Inflammatory macrophage (primary cell): ENCODE results near the gene LRMDA.

Source experiments
- DNase-seq, 2 donors: peaks; one replicate each; pipeline ENCODE4 v3.0.0-alpha.2; 2020 to 2022

The LRMDA gene

DNA sequence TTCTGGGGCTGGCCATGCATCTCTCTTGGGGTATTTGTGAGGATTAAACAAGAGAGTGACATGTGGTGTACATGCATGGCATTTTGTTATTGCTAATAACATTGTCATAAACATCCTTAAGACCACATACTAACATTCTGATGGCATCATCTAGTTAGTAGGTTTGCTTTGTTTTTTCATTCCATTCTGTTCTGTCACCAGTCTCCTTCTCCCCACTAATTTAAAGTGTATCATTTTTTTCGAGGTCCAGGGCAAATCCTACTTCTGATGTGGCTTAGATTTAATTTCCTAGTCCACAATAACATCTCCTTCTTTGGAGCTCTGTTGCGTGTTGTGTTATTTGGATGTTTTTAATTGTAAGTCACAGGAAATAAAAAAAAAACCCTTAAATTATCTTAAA lies 248.1 kb downstream of the LRMDA start:
- DNase-seq, result no peak

DNA sequence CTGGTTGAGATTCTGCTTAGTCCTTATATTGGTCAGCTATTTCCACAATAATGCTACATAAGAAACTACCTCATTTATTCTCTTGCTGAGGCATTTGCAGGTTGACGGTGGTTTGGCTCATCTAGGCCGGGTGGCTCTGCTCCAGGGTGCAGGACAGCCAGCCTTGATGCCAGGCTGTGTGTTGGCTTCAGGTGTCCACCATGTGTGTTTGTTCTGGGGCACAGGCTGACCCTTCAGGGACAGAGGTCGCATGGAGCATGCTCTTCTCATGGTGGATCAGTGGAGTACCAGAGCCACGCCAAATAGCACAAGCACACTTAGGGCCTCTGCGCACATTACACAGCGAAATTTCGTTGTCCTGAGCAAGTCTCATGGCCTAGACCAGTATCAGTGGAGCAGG lies 249.9 kb downstream of the LRMDA start:
- no peak for DNase-seq

DNA sequence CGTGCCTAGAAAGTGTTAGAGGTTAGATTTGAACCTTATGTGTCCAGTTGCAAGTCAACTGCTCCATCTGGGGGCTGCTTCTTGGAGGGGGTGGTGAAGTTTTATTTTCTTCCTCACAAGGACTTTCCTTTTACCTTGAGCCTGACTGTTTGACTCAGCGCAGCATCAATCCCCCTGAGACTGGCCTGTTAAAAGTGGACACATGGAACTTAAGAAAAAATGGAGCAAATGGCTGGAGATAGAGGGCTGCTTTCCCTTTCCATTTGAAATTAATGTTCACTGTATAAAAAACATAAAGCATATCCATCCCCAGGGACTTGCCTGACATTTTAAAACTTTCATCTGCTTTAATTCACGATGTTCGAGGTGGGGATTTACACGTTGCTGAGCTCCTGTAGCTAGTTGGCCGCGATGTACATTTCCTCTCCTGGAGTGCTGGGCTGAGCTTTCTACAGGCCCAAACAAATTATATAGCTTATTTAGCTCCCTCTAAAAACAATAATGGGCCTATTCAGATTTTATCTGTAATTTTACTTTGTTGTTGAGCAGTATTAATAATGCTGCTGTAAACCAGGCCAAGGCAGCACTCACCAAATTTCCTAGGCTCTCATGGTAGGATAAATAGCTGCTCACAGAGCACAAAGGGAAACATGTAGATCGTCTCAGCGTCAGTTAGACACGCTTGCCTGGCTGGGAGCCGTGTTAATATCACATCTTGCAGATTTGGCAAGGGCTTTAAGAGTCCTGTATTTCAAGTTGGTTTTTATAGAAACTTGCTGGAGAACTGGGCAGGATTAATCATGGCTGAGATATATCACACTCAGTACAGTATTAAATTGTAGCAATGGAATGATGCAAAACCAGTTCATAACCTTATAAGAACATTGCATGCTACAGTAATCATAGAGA lies 251.5 kb downstream of the LRMDA start:
- no peak for DNase-seq

DNA sequence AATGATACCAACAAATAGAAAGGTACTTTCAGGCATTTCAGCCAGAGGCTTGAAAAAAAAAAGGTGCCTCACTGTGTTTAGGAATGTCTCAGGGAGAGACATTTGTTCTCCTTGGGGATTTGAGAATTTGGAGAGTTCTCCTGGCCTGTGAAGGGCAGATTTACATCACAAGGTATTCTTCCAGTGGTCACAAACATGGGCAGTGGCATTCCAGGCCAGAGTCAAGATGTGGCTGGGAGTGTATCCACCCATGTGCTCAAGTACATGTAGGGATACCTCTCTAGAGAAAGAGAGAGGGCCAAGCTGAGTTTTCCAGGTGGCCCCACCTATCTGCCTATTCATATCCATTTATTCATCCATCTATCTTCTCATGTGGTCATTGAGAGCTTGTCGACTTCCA lies 253.8 kb downstream of the LRMDA start:
- no peak for DNase-seq

DNA sequence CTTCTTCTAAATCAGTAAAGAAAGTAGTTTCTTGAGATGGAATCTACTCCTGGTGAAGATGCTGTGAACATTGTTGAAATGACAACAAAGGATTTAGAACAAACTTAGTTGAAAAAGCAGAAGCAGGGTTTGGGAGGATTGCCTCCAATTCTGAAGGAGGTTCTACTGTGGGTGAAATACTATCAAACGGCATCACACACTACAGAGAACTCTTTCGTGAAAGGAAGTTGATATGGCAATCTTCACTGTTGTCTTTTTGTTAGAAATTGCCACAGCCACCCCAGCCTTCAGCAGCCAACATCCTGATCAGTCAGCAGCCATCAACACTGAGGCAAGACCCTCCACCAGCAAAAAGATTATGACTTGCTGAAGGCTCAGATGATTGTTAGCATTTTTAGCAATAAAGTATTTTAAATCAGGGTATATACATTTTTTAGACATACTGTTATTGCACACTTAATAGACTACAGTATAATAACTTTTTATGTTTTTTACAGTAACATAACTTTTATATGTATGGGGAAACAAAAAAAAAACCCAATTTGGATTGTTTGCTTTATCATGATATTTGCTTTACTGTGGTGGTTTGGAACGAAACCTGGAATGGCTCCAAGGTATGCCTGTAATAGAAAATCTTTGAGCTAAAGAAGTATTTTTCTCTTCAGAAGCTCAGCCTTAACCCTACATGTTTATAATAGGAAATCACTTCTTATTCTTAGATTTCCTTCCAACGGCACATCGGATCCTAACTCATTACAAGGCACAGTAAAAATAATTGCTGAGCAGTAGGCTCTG lies 257.3 kb downstream of the LRMDA start:
- peak; percentile 60 to 62 for DNase-seq

DNA sequence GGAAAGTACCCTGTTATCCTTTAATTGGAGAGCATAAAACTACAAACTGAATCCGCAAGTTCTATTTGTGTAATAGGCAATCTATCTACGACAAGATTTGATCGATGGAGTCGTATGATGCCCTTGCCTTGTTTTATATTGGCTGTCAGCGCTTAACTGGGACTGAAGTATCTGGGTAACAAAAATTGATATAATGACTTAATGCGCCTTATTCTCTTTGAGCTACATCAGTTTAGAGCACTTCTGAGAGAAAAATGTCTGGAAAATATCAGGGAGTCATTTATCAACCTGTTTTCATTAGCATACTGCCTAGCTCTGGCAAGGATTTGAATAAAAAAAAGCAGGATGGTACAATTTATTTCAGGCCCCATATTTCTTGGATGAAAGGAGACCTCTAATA lies 262.1 kb downstream of the LRMDA start:
- DNase-seq, result no peak

DNA sequence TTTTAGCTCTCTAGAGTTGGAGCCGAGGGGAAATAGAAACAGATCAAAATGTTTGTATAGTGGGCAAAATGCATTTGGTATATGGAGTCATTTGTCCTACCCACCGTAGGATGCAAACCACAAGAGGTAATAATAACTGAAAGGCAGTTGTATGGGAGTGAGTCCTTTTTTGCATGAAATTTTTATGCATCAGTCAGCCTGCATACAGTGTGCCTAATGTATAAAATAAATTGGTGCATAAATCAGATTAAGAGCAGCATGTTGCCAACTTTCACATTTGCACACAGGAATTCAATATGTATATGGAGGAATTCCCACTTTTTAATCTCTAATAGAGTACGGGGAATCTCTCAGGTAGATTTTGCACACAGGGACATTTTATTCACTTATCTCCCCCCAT lies 262.8 kb downstream of the LRMDA start:
- no peak for DNase-seq

DNA sequence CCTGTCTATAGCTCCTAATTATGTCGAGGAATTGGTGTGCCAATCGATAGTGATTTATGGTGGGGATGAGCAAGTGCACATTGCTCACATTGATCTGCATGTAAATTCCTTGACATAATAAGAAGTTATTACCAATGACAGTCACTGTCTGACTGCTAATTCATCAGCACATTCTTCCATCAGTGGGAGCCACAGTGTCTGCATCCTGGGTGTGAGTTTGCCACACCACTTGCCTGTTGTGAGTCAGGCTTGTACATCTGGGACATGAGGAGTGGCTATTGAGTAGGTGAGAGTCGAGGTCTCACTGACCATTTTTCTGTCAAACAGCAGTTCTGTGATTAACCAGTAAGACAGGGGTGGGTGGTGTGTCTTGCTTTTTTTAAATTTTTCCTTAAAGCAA lies 263.4 kb downstream of the LRMDA start:
- no peak for DNase-seq

DNA sequence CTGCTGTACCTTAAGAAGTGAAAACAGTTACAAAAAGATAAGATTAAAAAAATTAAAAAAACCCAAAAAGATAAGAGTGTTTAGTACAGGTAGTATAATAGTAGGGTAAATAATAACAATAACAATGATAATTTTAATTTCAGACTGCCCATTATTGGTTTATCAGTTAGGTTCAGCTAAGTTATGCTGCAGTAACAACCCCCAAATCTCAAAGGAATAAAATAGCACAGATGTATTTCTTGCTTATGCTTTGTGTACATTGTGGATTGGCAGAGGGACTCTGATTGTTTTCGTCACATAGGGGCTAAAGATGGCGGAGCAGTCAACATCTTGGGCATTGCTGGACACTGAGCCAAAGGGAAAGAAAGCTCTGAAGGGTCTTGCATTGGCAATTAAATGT lies 264.6 kb downstream of the LRMDA start:
- no peak for DNase-seq

DNA sequence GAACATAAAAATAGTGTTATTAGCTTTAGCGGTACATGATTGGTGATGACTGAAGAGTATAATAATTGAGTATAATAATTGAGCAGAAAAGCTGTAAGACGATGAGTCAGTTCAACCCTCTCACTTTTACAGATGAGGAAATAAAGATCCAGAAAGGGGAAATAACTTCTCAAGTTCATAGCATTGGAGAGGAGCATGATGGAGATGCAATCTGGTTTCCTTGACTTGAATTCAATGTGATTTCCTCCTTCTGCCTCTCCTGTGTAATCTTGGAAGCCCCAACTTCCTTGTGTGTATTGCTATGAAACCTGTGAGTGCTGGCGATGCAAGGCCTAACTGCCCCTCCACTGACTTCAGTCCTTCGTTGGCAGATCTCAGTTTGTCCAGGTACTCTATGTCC lies 265.1 kb downstream of the LRMDA start:
- DNase-seq, result peak; percentile 63 to 90

DNA sequence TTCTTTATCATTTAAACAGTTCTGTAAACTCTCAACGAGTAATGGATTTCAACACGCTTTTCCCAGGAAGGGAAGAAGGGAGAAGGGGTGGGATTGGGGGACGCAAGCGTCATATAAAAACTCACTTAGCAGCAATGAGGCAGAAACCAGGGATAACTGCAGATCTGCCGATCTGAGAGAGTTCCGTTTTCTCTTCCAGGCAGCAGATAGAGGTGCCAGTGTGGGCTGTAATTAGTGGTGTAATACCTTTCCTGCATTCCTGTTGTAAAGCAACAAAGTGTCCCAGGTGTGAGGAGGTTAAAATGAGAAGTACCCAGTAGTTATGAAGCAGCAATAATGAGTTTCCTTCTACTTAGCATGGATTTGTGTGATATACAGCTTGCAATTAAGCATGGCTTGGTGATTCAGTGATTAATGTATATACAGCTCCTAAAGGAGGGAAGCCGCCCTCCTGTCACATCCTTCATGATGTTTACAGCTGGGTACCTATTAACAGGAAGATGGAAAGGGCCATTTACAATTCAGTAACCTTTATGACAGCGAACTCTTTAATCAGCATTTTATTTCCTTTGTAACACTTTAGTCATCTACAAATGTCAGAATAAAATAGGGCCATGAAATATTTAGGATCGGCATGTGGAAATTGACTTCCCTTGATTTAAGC lies 271.9 kb downstream of the LRMDA start:
- no peak for DNase-seq

DNA sequence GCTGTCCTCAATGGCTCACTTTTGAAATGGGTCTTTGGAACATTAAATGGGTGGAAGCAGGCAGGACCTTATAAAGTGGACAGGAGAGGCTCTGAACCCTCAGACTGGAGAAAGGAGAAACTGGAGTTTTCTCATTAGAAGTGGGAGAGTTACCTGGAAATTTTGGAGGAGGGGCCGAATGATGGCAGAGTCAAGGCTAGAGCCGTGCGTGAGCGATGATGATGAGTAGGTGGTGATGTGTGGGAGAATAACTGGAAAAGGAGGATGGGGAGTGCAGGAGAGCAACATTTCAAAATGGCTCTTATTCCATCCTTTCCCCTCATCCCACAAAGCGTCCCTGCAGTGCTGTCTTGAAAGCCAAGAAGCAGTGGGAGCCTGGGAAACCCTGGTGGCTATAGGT lies 274.0 kb downstream of the LRMDA start:
- DNase-seq, result no peak

DNA sequence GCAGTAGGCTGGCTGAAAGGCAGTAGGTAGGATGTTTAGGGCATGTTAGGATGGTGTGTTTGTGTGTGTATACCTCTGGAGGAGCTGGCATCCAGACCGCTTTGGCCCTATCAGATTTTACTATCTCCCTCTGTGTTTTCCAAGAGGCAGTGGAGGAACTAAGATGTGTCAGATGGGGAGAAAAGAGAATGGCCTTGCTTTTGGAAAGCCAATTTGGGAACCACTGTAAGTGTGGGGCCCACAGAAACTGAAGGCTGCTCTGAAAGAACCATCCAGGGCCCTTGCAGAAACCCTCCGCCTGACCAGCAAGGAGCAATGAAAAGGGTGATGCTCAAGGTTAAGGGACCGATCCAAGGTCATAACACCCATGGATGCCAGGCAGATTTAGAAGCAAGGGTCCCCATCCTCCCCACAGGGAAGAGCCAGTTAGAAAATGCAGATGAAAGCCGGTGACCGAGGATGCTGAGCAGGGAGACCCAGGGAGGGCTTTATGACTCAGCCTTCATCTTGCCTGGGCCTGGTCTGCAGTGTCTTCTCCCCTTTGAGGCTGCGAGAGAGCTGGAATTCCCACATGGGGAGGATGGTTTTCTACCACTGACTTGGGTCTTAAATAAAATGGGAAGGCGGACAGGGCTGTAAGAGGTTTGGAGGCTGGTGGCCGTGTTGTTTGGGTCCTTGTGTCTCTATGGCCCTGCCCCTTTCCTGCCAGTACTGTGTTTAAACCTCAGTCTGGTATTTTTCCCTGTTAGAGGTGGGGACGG lies 275.8 kb downstream of the LRMDA start:
- no peak for DNase-seq

DNA sequence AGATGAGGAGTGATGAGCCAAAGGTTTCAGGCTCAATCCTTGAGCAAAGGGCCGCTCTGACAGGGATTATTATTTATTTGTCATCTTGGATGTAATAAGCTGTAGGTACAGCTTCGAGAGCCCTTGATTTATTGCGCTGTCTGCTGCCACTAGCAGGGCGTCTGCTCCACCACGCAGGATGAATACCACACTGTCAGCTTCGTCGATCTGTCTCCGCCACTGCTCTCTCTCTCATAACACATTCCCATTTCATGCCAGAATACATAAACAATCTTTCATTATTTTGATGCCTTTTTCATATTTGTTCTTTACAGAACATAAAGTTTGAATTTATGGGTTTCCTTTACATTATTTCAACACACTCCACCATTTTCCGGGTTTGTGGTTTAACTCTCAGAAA lies 276.6 kb downstream of the LRMDA start:
- DNase-seq, result no peak

DNA sequence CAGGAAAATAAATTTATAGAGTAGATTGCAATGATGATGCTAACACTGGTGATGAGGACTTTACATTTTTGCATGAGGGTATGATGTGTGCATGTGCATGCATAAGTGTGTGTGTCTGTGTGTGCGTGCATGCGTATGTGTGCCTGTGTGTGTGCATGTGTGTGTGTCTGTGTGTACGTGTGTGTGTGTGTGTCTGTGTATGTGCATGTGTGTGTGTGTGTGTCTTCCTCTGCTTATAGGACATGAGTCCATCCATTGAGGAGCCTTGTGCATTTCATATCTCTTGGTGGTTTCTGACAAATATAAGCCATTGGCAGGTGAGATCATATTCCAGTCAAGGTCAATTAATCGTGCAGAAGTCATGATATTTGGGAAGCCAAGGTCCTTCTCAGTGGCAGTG lies 277.8 kb downstream of the LRMDA start:
- DNase-seq, result no peak

DNA sequence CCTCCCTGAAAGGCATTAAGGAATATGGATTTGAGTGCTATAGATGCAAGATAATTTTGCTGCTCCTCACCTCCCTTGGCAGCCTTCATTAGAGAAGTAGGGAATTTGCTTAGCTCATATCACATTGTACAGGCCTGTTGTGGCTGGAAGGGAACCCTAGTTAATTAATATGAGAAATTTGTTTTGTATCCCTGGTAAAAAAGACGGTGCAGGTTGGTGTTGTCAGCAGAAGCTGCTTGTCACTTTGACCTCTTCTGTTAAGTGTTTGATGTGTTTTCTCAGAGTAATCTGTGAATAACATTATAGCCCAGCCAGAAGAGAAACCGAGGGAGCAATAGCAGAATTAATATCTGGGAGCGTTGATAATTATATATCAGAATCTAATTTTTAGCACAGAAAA lies 278.4 kb downstream of the LRMDA start:
- no peak for DNase-seq

DNA sequence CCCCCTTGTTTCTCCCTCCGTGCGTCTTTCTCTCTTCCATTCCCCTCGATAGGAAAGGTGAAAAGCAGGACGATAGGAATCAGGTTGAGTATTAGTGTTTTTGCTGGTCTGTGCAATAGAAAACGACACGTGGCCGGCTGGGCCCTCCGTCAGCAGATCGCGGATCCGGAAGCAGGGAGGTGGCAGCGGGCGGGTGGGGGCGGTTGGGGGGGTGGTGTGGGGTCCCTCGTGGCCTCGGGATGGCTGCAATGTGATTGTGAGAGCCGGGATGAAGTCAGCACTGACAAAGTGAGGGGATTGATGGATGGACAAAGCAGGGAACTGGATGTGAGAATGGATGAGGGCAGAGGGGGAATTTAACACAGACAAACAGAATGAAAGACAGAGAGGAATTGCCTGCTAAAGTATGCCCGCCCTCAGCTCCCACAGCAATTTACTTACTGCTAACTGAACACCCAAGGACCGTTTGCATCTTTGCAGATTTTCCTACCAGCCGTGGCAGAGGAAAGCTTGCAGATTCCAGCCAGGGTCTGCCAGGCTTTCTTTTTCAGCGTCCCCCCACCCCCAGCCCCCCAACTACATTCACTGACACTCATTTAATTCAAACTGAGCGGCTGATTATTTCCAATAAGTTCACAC lies 280.9 kb downstream of the LRMDA start:
- peak in 1 of 2 donors; percentile 27 for DNase-seq

DNA sequence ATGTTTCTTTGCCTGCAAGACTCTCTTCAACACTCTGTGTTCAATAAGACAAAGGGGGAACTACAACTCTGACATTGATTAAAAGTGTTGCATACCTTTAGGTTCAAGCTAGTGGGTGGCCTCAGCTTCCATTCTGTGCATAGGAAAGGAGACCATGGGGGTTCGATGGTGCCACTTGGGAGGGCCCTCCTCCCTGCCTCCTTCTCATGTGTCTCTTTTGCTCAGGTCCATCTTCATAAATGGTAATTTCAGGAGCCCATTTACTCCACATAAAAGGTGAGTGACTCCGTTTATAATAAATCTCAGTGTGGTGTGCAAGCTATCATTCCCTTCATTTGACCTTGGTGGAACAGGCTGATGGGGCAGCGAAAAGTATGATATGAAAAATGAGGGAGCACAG lies 285.1 kb downstream of the LRMDA start:
- DNase-seq, result no peak

DNA sequence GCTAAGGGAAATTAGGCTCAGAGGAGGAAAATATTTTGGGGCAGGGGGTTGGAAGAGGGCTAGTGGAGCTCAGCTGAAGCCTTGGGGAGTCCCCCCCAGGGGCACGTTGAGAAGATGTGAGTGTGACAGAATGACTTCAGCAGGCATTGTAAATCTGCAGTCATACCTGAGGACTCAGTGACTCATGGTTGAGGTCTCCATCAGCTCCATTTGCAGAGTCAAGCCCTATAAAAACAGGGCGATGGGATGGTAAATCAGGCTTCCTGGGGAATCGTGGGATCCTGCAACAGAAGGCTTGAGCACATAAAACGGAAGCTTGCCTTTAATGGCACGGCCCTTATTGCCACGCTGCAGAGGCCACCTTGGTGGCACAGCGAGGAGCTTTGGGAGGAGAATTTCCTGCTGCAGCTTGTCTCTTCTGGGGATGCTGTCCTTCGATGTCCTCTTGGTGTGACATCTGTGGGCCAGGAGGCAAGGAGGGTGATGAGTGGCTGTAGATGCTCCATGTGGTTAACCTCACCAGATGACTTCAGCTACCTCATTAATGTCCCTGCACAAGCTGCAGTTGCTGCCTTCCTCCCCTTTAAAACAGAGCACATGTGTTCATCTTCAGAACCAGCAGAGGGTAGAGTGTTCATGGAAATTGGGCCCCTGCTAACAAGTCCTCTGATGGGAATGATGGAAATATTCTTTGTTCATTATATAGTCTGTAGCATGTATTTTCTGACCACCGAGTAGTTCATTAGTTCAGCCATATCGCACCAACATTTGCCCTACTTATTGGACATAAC lies 285.9 kb downstream of the LRMDA start:
- no peak for DNase-seq

DNA sequence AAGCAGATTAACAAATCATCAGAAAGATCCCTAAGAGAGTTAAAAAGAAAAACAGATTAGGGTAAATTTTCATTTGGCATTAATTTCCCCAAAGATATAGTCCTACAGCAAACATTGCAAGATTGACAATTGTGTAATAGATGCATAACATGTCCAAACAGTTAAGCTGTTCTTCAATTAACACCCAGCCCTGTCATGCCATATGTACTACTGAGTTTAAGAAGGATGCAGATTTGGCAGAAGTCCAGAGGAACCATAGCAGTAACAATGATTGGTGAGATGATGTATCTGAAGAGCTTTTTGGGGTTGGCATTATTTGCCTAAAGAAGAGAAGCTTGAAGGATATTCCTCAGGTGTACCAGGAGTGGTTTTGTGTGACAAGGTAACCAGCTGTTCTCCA lies 287.6 kb downstream of the LRMDA start:
- peak; percentile 46 to 73 for DNase-seq

DNA sequence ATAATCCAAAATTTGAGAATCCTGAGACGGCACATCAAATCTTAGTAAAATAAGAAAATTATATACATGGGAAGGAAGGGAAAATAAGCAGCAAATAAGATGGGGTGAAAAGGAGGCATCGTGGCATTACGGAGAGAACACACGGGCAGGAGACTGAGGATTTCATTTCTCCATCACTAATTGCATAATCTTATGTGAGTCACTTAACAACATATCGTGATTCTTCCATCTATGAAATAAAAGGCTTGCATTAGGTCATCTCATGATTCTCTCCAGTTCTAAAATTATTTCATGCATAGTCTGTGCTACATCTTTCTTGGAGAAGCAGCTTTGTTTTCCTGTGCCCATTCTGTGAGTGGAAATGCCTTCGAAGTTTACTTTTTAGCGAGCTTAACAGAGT lies 288.7 kb downstream of the LRMDA start:
- DNase-seq, result peak; percentile 26 to 49
